Measurements from ENCODE around the gene VPS11.
"Not testable (repeated sequence)": the region's sequence is repeated elsewhere in the genome, so short reads cannot be mapped to it uniquely, and the experiment has no call there.

VPS11 gene

GRCh38 chr11:119034813-119035212, 32.8 kb upstream of the VPS11 start:
- no peak overlapping the region for H3K4me3 ChIP-seq (ENCODE audit: low read depth in 1 of 2, low read length in 2 of 2)
- no peak overlapping the region for H3K27ac ChIP-seq (ENCODE audit: low read depth, low read length)
- no peaks in the 10 kb centered on the region for H3K36me3 ChIP-seq (ENCODE audit: control insufficient read depth in 1 of 2, insufficient read depth in 2 of 2, low read length in 2 of 2)
- H3K9me3 ChIP-seq (ENCODE audit: control insufficient read depth in 1 of 2, low read length in 2 of 2), result no peaks in the 10 kb centered on the region
- H3K4me1 ChIP-seq (ENCODE audit: control insufficient read depth in 1 of 2, insufficient read depth in 2 of 2, low read length in 2 of 2), result peaks cover 2 to 5% of the 10 kb centered on the region in 2 donors
- H3K27me3 ChIP-seq (ENCODE audit: control insufficient read depth in 1 of 2, insufficient read depth in 2 of 2, low read length in 2 of 2), result no peaks in the 10 kb centered on the region
- H3K9ac ChIP-seq (ENCODE audit: low read depth in 1 of 2, low read length in 2 of 2), result no peak overlapping the region

- H3K36me3 ChIP-seq (ENCODE audit: control insufficient read depth in 1 of 2, insufficient read depth in 2 of 2, low read length in 2 of 2), result no peaks in the 10 kb centered on the region
- H3K27me3 ChIP-seq (ENCODE audit: control insufficient read depth in 1 of 2, insufficient read depth in 2 of 2, low read length in 2 of 2), result no peaks in the 10 kb centered on the region
- H3K9me3 ChIP-seq (ENCODE audit: control insufficient read depth in 1 of 2, low read length in 2 of 2), result no peaks in the 10 kb centered on the region
- H3K9ac ChIP-seq (ENCODE audit: low read depth in 1 of 2, low read length in 2 of 2), result no peak overlapping the region
- no peaks in the 10 kb centered on the region for H3K4me1 ChIP-seq (ENCODE audit: control insufficient read depth in 1 of 2, insufficient read depth in 2 of 2, low read length in 2 of 2)
- no peak overlapping the region for H3K27ac ChIP-seq (ENCODE audit: low read depth, low read length)
- no peak overlapping the region for H3K4me3 ChIP-seq (ENCODE audit: low read depth in 1 of 2, low read length in 2 of 2)
Observed at GRCh38 chr11:119038884-119039283, 28.7 kb upstream of the VPS11 start.

- not testable (repeated sequence) for H3K27ac ChIP-seq (ENCODE audit: low read depth, low read length); H3K36me3 ChIP-seq (ENCODE audit: control insufficient read depth in 1 of 2, insufficient read depth in 2 of 2, low read length in 2 of 2); H3K9me3 ChIP-seq (ENCODE audit: control insufficient read depth in 1 of 2, low read length in 2 of 2); H3K4me3 ChIP-seq (ENCODE audit: low read depth in 1 of 2, low read length in 2 of 2); H3K9ac ChIP-seq (ENCODE audit: low read depth in 1 of 2, low read length in 2 of 2); H3K27me3 ChIP-seq (ENCODE audit: control insufficient read depth in 1 of 2, insufficient read depth in 2 of 2, low read length in 2 of 2); H3K4me1 ChIP-seq (ENCODE audit: control insufficient read depth in 1 of 2, insufficient read depth in 2 of 2, low read length in 2 of 2)
Observed at GRCh38 chr11:119039471-119039870, 28.1 kb upstream of the VPS11 start.

GRCh38 chr11:119041821-119042514, 25.6 kb upstream of the VPS11 start:
- peaks cover 11 to 27% of the 10 kb centered on the region in 2 donors for H3K36me3 ChIP-seq (ENCODE audit: control insufficient read depth in 1 of 2, insufficient read depth in 2 of 2, low read length in 2 of 2)
- H3K27me3 ChIP-seq (ENCODE audit: control insufficient read depth in 1 of 2, insufficient read depth in 2 of 2, low read length in 2 of 2), result no peaks in the 10 kb centered on the region
- no peak overlapping the region for H3K9ac ChIP-seq (ENCODE audit: low read depth in 1 of 2, low read length in 2 of 2)
- H3K27ac ChIP-seq (ENCODE audit: low read depth, low read length), result no peak overlapping the region
- no peak overlapping the region for H3K4me3 ChIP-seq (ENCODE audit: low read depth in 1 of 2, low read length in 2 of 2)
- no peaks in the 10 kb centered on the region for H3K9me3 ChIP-seq (ENCODE audit: control insufficient read depth in 1 of 2, low read length in 2 of 2)
- H3K4me1 ChIP-seq (ENCODE audit: control insufficient read depth in 1 of 2, insufficient read depth in 2 of 2, low read length in 2 of 2), result no peaks in the 10 kb centered on the region

GRCh38 chr11:119042927-119043326, 24.7 kb upstream of the VPS11 start:
- Histone ChIP-seq H3K9me3 (ENCODE audit: control insufficient read depth in 1 of 2, low read length in 2 of 2) (no peaks in the 10 kb centered on the region), H3K27ac (ENCODE audit: low read depth, low read length) (no peak overlapping the region), H3K36me3 (ENCODE audit: control insufficient read depth in 1 of 2, insufficient read depth in 2 of 2, low read length in 2 of 2) (peaks cover 19 to 37% of the 10 kb centered on the region in 2 donors), H3K27me3 (ENCODE audit: control insufficient read depth in 1 of 2, insufficient read depth in 2 of 2, low read length in 2 of 2) (no peaks in the 10 kb centered on the region), H3K4me1 (ENCODE audit: control insufficient read depth in 1 of 2, insufficient read depth in 2 of 2, low read length in 2 of 2) (no peaks in the 10 kb centered on the region), H3K9ac (ENCODE audit: low read depth in 1 of 2, low read length in 2 of 2) (no peak overlapping the region), H3K4me3 (ENCODE audit: low read depth in 1 of 2, low read length in 2 of 2) (no peak overlapping the region)

- no peaks in the 10 kb centered on the region for H3K27me3 ChIP-seq (ENCODE audit: control insufficient read depth in 1 of 2, insufficient read depth in 2 of 2, low read length in 2 of 2)
- H3K4me1 ChIP-seq (ENCODE audit: control insufficient read depth in 1 of 2, insufficient read depth in 2 of 2, low read length in 2 of 2), result no peaks in the 10 kb centered on the region
- peaks cover 34 to 55% of the 10 kb centered on the region in 2 donors for H3K36me3 ChIP-seq (ENCODE audit: control insufficient read depth in 1 of 2, insufficient read depth in 2 of 2, low read length in 2 of 2)
- H3K4me3 ChIP-seq (ENCODE audit: low read depth in 1 of 2, low read length in 2 of 2), result no peak overlapping the region
- no peak overlapping the region for H3K9ac ChIP-seq (ENCODE audit: low read depth in 1 of 2, low read length in 2 of 2)
- H3K9me3 ChIP-seq (ENCODE audit: control insufficient read depth in 1 of 2, low read length in 2 of 2), result no peaks in the 10 kb centered on the region
- H3K27ac ChIP-seq (ENCODE audit: low read depth, low read length), result no peak overlapping the region
Observed at GRCh38 chr11:119044708-119045107, 22.9 kb upstream of the VPS11 start.

- H3K9me3 ChIP-seq (ENCODE audit: control insufficient read depth in 1 of 2, low read length in 2 of 2), result no peaks in the 10 kb centered on the region
- H3K4me1 ChIP-seq (ENCODE audit: control insufficient read depth in 1 of 2, insufficient read depth in 2 of 2, low read length in 2 of 2), result no peaks in the 10 kb centered on the region
- H3K4me3 ChIP-seq (ENCODE audit: low read depth in 1 of 2, low read length in 2 of 2), result no peak overlapping the region
- peaks cover 38 to 72% of the 10 kb centered on the region in 2 donors for H3K36me3 ChIP-seq (ENCODE audit: control insufficient read depth in 1 of 2, insufficient read depth in 2 of 2, low read length in 2 of 2)
- no peaks in the 10 kb centered on the region for H3K27me3 ChIP-seq (ENCODE audit: control insufficient read depth in 1 of 2, insufficient read depth in 2 of 2, low read length in 2 of 2)
- no peak overlapping the region for H3K9ac ChIP-seq (ENCODE audit: low read depth in 1 of 2, low read length in 2 of 2)
- H3K27ac ChIP-seq (ENCODE audit: low read depth, low read length), result no peak overlapping the region
Observed at GRCh38 chr11:119046489-119046888, 21.1 kb upstream of the VPS11 start.

- Histone ChIP-seq H3K27ac (ENCODE audit: low read depth, low read length) (no peak overlapping the region), H3K4me3 (ENCODE audit: low read depth in 1 of 2, low read length in 2 of 2) (no peak overlapping the region), H3K9me3 (ENCODE audit: control insufficient read depth in 1 of 2, low read length in 2 of 2) (no peaks in the 10 kb centered on the region), H3K27me3 (ENCODE audit: control insufficient read depth in 1 of 2, insufficient read depth in 2 of 2, low read length in 2 of 2) (no peaks in the 10 kb centered on the region), H3K9ac (ENCODE audit: low read depth in 1 of 2, low read length in 2 of 2) (no peak overlapping the region), H3K4me1 (ENCODE audit: control insufficient read depth in 1 of 2, insufficient read depth in 2 of 2, low read length in 2 of 2) (no peaks in the 10 kb centered on the region), H3K36me3 (ENCODE audit: control insufficient read depth in 1 of 2, insufficient read depth in 2 of 2, low read length in 2 of 2) (peaks cover 45 to 79% of the 10 kb centered on the region in 2 donors)
Observed at GRCh38 chr11:119047205-119047604, 20.4 kb upstream of the VPS11 start.

- H3K9ac ChIP-seq (ENCODE audit: low read depth in 1 of 2, low read length in 2 of 2), result no peak overlapping the region
- no peaks in the 10 kb centered on the region for H3K4me1 ChIP-seq (ENCODE audit: control insufficient read depth in 1 of 2, insufficient read depth in 2 of 2, low read length in 2 of 2)
- H3K4me3 ChIP-seq (ENCODE audit: low read depth in 1 of 2, low read length in 2 of 2), result no peak overlapping the region
- peaks cover 59 to 93% of the 10 kb centered on the region in 2 donors for H3K36me3 ChIP-seq (ENCODE audit: control insufficient read depth in 1 of 2, insufficient read depth in 2 of 2, low read length in 2 of 2)
- no peaks in the 10 kb centered on the region for H3K9me3 ChIP-seq (ENCODE audit: control insufficient read depth in 1 of 2, low read length in 2 of 2)
- H3K27ac ChIP-seq (ENCODE audit: low read depth, low read length), result no peak overlapping the region
- no peaks in the 10 kb centered on the region for H3K27me3 ChIP-seq (ENCODE audit: control insufficient read depth in 1 of 2, insufficient read depth in 2 of 2, low read length in 2 of 2)
Observed at GRCh38 chr11:119048644-119049043, 19.0 kb upstream of the VPS11 start.

- H3K4me3 ChIP-seq (ENCODE audit: low read depth in 1 of 2, low read length in 2 of 2), result no peak overlapping the region
- H3K36me3 ChIP-seq (ENCODE audit: control insufficient read depth in 1 of 2, insufficient read depth in 2 of 2, low read length in 2 of 2), result peaks cover 63 to 98% of the 10 kb centered on the region in 2 donors
- no peak overlapping the region for H3K9ac ChIP-seq (ENCODE audit: low read depth in 1 of 2, low read length in 2 of 2)
Observed at GRCh38 chr11:119049081-119049480, 18.5 kb upstream of the VPS11 start.

More at GRCh38 chr11:119049081-119049480, 18.5 kb upstream of the VPS11 start:
- Histone ChIP-seq H3K9me3 (ENCODE audit: control insufficient read depth in 1 of 2, low read length in 2 of 2) (no peaks in the 10 kb centered on the region), H3K4me1 (ENCODE audit: control insufficient read depth in 1 of 2, insufficient read depth in 2 of 2, low read length in 2 of 2) (no peaks in the 10 kb centered on the region), H3K27me3 (ENCODE audit: control insufficient read depth in 1 of 2, insufficient read depth in 2 of 2, low read length in 2 of 2) (no peaks in the 10 kb centered on the region), H3K27ac (ENCODE audit: low read depth, low read length) (no peak overlapping the region)
